ENCODE data around the gene SLX4IP.
"Not testable (repeated sequence)": the region's sequence is repeated elsewhere in the genome, so short reads cannot be mapped to it uniquely, and the experiment has no call there.

Gene SLX4IP

DNA sequence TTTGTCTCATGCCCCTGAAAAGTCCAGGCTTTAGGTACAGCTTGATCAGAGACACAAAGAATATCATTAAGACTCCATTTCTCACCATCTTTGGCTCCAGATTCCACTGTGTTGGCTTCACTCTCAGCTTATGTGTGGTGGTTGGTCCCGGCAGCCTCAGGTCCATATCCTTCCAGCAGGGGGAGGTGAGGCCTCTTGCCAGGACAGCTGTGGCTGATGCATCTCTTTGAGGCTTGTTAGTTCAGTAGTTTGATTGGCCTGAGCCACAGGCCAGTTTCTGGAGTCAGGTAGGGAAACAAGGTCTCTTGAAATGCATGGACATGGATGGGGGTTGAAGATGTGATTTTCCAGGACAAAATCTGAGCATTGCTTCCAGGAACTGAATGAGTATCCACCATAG, 176.3 kb downstream of the SLX4IP start:
- DNase-seq = no peak

DNA sequence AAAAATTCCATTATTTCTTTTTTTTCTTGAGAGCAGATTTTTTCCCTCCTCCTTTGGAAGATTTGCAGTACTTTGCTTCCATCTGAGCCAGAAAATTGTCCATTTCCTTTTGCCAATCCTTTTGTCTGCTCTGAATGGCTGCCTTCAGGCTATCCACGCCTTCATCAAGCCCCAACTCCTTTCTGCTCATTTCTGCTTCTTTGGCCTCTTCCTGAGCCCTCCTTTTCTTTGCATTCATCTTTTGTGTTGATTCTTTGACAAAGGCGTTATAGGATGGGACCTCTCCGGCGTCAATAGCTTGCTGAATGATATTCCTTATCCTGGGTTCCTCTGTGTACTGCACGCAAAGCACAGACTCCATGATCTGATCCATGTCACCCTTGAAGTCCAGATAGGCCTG, 178.3 kb downstream of the SLX4IP start:
- DNase-seq = not testable (repeated sequence)

DNA sequence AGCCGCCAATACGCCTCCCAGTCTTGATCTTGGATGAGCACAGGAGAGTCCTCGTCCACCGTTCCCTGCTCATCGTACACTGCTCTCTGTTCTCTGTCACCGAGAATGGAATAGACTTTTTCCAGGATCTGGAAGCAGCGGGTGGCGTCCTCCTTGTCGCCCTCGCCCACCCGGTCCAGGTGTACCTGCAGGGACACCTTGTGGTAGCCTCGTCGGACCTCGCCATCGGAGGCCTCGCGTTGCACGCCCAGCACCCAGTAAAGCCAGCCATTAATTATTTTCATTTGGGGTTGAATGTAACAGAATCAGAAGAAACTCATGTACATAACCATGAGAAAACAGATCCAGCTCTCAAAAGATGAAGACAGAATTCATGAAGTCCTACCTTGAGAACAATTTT, 178.8 kb downstream of the SLX4IP start:
- DNase-seq = no peak

DNA sequence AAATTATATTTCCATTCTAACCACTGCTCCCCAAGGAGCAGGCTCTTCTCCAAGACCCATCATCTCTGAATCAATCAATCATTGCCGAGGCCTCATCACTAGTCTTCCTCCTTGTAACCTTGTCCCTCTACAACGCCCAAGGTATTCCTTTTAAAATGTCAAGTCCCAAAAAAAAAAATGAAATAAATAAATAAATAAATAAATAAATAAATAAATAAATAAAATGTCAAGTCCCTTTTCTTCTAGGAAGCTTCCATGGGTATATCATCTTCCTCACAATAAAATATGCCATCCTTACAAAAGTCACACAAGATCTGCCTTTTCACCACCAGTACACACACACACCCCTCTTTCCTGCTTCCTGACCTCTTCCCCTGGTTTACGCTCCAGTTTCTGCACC, 181.1 kb downstream of the SLX4IP start:
- no peak for DNase-seq

DNA sequence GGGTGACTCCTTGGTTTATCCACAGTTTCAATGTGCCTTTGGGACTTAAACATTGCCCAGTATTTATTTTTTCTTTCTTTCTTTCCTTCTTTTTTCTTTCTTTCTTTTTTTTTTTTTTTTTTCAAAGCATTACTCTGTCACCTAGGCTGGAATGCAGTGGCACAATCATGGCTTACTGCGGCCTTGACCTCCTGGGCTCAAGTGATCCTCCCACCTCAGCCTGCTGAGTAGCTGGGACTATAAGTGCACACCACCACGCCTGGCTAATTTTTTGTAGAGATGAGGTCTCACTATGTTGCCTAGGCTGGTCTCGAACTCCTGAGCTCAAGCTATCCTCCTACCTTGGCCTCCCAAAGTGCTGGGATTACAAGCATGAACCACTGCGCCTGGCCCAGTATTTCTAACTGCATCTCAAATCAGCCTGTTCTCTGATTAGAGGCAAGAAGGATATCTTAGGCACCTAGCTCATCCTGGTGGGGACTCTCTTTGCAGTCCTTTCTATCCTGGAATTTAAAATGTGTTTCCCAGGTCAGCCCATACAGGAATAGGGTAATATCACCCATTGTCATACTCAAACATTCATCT, 182.5 kb downstream of the SLX4IP start:
- not testable (repeated sequence) for DNase-seq

DNA sequence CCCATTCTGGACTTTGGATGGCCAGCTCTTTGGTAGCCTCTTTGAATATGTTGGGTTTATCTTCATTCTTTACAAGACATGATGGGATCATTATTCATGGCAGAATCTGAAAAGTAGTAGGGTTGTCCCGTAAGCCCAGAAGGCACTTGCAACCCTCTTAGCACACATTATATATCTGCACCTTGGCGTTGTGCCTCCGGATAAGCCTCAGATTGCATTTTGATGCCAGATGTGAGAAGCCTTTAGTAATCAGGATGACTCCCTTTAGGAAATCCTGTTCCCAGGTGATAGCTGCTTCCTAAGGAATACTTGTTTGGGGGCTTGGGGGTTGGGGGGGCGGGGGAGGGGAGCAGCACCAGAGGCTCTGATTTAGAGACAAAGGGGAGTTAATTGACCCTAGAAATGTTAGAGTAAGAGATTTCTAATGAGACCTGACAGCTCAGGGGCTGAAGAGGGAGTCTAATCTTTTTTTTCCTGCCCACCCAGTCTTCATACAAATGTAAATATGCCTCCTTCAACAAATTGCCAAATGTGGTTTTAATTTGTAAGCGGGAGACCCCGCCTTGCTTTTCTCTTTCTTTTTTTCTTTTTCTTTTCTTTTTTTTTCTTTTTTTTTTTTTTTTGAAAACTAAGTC, 183.6 kb downstream of the SLX4IP start:
- no peak for DNase-seq

DNA sequence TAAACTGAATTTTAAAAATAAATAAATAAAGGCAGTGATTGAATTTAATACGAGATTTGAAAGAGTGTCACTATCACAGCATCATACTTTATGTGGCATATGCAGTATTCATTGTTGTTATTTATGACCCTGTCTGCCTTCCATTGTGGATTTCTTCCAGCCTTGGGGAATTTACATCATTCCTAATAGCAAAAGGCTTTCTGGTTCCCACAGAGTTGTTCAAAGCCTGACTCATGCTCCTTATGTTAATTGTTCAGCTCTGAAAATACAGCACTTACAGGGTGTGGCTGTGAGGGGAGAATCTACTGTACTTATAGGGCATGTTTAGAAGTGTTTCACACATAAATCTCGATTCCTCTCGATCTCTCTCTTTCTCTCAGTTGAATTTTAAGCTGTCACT, 184.3 kb downstream of the SLX4IP start:
- DNase-seq = no peak

DNA sequence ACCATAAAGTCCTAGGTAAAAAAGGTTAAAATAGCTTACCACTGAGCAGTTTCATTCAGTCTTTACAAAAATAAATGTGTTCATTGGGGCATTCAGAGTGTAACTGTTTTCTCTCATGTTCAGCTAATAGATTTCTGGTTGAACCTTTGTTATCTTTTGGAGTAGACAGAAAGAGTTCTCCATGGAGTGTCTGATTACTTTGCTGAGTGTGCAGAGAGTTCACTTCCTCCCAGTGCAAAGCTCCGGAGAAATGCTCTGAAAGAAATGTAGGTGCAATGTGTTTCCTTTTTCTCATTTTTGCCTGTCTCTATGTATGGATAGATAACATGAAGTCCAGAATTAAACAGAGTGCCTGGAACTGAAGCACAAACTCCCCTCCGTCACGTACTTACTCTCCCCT, 186.0 kb downstream of the SLX4IP start:
- no peak for DNase-seq

DNA sequence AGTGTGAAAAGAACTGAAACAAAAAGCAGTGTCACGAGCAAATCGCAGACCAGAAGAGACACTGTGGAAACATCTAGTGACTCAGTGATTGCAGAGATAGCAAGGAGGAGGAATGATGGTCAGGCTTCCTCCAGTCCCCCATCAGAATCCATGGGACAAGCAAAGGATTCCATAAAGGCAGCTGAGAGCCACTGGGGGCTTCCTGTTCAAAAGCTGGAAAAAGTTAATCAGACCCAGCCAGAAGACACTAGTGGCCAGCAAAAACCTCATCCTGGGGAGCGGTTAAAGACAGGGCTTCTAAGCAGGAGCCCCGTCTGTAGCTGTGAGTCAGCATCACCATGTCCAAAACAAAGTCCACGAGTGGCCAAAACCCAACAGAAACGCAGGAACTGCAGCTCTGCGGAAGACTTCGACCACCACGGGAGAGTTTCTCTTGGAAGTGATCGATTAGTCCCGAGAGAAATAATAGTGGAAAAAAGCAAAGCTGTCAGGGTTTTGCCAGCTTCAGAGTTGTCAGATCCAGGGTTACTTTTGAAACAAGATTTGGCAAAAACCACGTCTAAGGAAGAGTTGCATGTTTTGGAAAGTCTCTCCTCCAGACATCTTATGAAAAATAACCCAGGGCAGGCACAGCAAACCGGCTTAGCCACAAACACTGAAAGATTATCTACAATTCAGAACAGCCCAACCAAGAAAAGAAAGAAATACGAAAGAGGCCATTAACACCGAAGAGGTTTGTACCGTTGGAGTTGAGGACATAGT, 187.7 kb downstream of the SLX4IP start:
- DNase-seq = no peak

DNA sequence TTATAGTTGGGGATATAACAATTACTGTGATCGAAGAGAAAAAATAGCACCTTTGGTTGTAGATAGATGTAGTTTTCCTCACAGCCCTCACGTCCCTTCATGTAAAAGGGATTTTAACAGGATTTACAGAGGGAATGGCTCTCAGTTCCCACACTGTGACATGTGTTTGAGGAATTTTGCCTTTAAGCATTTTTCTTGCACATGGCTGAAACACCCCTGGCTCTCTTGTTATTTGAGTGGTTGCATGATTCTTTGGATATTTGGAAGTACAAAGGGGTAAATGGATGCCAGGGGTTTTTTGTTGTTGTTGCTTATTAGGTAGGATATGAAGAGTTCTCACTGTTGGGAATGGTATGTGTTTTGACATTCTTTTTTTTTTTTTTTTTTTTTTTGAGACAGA, 190.5 kb downstream of the SLX4IP start:
- DNase-seq = no peak

DNA sequence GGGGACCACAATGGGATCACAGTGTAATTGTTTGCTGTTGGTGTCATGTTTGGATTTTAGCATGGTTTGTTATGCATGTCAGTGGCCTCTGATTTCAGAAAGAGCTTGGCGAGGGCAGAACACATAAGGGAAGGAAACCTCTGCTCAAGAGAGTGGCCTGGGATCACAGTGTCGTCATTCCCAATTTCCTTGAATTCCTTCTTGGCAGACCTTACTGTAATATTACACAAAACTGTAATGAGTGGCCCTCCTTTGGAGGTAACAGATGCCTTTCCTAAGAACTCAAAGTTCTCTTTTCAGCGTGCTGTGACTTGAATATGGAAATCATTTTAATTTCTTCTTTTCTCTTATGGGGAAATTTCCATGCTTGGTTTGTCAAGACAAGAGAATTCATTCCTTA, 191.8 kb downstream of the SLX4IP start:
- no peak for DNase-seq

DNA sequence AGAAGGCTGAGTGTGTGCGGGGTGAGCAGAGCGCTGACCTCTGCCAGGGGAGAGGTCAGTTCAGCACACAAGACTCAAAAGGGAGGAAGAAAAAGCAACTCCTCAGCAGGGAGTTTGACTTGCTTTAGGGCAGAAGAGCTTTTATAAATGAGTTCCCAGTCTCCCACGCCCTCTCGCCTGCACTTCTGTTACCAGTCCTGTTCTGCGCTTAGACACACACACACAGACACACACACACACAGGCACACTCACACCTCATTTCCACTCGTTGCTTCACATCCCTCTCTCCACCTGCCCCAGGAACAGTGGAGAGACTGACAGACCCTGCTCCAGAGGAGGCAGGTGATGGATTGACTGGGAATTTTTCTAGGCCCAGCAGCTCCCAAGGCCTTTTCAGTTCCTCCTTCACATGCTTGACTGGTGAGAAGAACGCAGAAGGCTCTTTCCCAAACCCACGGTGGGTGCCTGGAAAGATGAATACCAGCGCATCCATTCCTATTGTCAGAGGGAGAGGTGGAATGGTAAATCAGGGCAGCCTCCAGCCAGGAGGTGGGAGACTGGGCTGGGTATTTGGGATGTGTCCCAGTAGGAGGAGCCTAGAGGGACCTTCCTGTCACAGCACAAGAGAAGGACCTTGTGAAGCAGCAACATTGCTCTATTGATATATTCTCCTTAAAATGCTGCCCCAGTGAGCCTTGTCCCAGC, 195.0 kb downstream of the SLX4IP start:
- no peak for DNase-seq

DNA sequence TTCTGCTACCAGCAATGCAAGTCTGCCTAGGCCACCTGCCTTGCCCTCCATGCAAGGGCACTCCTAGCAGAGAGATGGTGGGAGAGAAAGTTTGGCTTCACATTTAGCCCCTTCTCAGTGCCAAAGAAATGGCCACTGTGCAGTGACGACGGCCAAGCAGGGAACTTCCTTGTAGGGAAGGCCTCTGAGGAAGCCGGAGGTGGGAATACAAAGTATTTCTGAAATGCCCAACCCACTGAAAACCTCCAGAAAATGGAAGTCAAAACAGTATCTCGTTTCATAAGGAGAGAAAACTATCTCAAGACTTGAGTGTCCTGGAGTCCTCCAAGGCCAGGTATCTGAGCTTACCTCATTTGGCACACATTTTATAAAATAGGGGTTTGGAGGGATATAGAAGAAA, 196.0 kb downstream of the SLX4IP start:
- DNase-seq = no peak

DNA sequence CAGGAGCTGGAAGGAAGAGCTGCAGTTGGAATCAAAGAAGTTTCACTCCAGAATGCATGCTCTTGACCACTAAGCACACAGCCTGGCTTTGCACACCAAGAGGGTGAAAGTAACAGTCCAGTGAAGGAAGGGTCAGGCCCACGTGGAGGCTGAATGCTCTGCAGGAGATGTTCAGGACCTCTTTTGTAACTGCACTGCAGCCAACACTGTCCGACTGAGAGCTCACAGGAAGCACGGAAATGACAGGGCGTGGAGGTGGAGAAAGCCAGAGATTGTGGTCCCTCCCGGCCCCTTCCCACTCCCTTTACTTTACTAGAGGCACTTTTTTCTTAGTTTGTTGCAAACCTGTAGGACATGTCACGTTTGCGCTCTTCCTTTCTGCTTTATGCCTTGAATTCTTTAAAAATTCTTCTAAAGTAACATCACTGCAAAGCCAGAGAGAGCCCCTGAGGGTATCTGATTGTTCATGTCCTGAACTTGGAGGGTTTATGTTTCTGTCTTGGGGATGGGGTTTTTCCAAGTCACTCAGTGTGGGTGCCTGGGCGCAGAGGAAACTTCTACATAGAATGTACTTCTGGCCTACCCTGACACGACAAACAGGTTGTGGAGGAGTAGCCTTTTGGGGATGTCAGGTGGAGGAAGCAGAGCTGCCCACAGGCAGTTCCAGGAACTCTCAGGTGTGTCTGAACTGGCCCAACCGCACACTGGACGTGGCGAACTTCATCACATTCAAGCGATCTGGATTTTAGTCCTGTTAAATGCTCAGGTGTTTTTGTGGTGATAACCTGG, 197.8 kb downstream of the SLX4IP start:
- no peak for DNase-seq

DNA sequence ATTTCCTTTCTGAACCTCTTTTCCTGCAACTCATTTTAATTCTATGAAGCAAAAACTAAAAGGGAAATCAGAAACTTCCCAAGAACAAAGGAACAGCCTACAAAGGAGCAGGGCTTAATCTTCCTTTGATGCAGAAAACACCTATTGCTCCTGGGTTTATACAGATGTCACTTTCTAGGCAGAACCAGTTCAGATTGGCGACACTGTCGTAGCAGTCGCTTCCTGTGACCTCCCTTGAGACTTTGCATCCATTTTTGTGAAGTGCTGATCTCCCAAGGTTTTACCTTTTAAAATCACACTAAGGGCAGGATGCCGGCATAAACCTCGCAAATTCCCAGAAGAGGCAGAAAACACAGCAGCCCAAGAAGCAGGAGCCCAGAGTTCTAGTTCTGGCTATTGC, 198.6 kb downstream of the SLX4IP start:
- no peak for DNase-seq

DNA sequence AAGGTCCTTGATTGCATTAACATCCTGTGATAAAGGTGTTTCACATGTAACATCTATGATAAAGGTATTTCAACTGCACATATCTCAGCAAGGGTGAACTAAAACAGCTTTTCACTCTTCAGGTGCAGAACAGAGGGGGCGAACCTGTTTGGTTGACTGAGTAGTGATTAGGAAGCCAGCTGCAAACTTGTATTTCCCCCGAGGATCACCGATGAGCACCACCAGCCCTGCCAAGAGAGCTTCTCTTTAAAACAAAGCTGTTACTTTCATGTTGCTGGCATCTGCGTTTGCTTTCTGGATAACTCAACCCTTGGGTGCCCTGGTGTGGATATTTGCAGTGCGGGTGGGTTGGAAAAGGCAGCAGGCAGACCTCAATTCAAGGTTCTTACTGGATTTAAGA, 199.1 kb downstream of the SLX4IP start:
- no peak for DNase-seq

DNA sequence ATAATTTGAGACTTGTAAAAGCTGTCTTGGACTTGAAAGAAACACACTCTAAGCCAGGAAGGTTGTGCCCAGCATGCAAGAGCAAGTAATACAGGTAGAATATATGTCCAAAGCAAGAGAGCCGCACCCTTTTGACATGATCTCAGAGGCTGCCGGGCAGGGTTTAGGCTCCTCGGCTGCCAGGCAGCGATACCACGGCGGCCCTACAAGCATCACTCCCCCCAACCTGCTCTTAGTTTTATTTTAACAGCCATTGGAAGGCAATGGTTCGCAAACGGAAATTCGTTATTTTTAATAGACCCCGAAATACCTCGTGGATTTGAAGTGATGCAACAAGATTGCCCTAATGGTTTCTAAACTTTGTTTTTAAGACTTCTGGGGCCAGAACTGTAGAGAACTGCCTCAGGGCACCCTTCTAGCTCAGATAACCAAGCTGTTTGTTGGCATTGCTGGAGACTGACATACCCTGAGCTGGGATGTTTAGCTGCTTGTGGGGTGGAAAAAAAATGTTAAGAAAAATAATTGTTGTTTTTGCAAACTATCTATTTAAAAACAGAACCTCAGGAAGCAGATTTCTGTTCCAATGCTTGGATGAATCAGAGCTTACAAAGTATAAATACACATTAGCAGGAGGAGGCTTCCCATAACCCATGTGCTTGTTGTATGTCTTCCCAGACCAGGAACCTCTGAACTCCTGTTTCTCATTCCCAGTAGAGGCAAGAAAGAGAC, 199.7 kb downstream of the SLX4IP start:
- DNase-seq = no peak

DNA sequence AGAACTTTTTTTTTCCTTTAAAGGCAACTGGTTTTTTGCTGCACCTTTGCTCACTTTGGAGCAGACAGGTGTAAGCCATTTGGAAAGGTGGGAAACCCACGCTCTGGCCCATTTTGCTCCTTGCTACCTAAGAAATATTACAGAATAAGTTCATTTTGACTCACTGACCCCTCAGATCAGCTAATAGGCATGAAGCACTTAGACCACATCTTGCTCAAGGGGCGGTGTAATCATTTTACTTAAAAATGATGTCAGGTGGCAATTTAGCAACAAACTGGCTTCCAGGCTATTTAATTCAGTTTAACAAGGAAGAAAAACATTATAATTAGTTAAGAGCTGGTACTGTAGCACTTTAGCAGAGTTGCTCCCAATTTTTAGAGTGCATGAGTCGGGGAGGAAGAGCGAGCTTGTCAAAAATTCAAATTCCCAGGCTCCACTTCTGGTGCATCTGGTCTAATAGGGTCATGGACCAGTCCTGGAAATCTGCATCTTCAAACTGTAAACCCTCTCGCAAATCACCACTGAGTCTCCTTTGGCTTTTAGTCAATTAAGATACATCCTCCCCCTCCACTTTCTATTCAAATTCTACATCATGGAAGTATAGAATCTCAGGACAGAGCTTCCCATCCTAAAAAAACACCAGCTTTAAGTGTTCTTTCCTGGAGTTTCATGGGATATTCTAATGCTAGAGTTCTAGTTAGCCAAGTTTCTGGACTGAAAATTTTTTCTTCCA, 200.5 kb downstream of the SLX4IP start:
- DNase-seq = no peak

DNA sequence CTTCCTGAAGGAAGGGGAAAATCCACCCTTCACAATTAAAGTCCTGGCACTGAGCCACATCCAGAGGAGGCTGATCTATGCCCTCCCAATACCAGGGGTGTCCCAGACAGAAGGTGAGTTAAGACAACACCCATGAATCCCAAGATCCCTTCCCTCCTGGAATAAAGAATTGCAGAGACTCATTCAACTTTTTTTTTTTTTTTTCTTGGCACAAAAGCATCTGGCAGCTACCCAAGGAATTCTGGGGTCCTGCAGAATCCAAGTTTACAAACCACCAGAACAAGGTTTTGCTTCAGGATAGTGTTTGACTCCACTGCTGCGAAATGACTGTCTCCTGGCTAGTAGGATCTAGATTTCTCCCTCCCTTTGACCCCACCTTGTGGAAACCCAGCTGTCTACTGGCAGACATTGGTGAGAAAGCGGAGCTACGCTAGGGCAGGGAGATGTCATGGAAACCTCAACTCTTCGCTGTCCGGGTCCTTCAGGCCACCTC, 201.3 kb downstream of the SLX4IP start:
- DNase-seq = no peak

DNA sequence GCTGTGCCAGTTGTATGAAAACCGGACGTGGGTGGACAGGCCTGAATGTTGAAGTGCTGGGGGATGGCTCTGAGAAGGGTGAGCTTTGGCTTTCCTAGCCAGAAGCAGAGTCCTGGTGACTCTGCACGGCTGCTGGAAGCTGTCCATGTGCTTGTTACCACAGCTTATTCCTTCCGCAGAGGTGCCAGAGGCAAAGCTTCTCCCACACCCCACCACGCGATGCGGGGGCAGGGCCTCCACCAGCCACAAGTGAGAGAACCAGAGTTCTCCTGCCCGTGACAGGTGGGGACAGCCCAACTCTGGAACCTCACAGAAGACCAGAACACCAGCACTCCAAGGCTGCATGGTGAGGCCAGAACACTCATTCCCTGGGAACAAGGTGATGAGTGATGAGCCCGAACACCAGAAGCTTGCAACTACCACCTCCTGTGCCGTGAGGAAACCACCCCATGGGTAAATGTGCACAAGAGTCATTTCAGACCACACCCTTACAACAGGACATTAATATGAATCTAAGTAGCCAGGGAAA, 202.0 kb downstream of the SLX4IP start:
- no peak for DNase-seq

DNA sequence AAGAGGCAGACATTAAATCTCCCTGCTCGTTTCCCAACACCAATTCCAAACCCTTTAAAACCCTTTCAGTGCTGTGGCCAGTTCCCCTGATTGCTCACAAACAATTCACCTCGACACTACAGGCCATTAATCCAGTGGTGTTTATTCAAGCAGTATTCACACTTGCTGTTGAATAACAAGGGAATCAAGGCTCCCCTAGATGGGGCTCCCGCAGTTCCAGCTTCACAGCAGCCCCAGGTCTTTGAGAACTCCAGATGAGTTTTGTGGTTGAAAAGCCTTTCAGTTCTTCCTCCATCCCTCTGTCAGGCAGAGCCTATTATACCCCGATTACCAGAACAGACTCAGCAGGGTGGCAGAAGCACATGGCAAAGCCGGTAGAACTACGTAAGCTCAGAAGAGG, 202.5 kb downstream of the SLX4IP start:
- no peak for DNase-seq

Data from activated CD4-positive, alpha-beta T cell treated with anti-CD3 and anti-CD28 coated beads, Interleukin-2, amount 50 U/mL, for 4 hours (primary cell).